Activated T-helper 2 cell treated with anti-CD3 and anti-CD28 coated beads, Interferon-gamma antibody, Interleukin-2, Interleukin-4, amounts not matched to agents 10 μg/mL and 5 μg/mL and 100 μg/mL, durations not matched to agents 14 hours and 24 hours and 36 hours (primary cell): ENCODE measurements around the gene RAB6C. TPM values are rescaled to one million over a fixed set of nuclear protein-coding genes. Genes with fewer than 3 reads are reported as not detected.
"Not testable (repeated sequence)": the region's sequence is repeated elsewhere in the genome, so short reads cannot be mapped to it uniquely, and the experiment has no call there.

Experiments
- DNase-seq: peaks from one replicate; pipeline ENCODE4 v3.0.0; 2021; ENCODE audit warnings: low spot score
- H3K27ac Mint-ChIP-seq: one replicate; pipeline ENCODE4 v1.8.0; 2021; ENCODE audit warnings: mixed read lengths
- H3K27me3 Mint-ChIP-seq: one replicate; pipeline ENCODE4 v1.8.0; 2021; ENCODE audit warnings: low read depth, mixed read lengths
- H3K36me3 Mint-ChIP-seq: one replicate; pipeline ENCODE4 v1.8.0; 2021; ENCODE audit warnings: low read depth, mixed read lengths
- H3K4me1 Mint-ChIP-seq: one replicate; pipeline ENCODE4 v1.8.0; 2021; ENCODE audit warnings: low read depth, mixed read lengths
- H3K4me3 Mint-ChIP-seq: one replicate; pipeline ENCODE4 v1.8.0; 2021; ENCODE audit warnings: low read depth, mild to moderate bottlenecking, moderate library complexity, mixed read lengths
- H3K9me3 Mint-ChIP-seq: one replicate; pipeline ENCODE4 v1.8.0; 2021; ENCODE audit warnings: mixed read lengths
- intact Hi-C: fragments of 100-400 bp; cut with micrococcal nuclease; formaldehyde crosslinking; loops from one replicate; pipeline ENCODE4 v1.15.1; 2023
- total RNA-seq: library from RNA; stranded (reverse); gene quantifications from 2 replicates; pipeline ENCODE4 v1.2.3, GENCODE V29; 2022

RAB6C gene
- total RNA-seq, 1 donor from 2014 or later = not detected

- DNase-seq, H3K9me3 Mint-ChIP-seq, H3K27me3 Mint-ChIP-seq, H3K4me1 Mint-ChIP-seq, H3K4me3 Mint-ChIP-seq, H3K36me3 Mint-ChIP-seq, intact Hi-C loops, H3K27ac Mint-ChIP-seq: not testable (repeated sequence)
These were observed 10.9 kb upstream of the RAB6C start for GRCh38 chr2:129968605-129969004.

GRCh38 chr2:129975016-129975774 is 4.3 kb upstream of the RAB6C start:
- H3K27me3 Mint-ChIP-seq = peaks cover 20% of the 10 kb centered on the region
- no peak overlapping the region for H3K27ac Mint-ChIP-seq
- H3K4me3 Mint-ChIP-seq = no peak overlapping the region
- no peaks in the 10 kb centered on the region for H3K36me3 Mint-ChIP-seq
- peaks cover 7% of the 10 kb centered on the region for H3K4me1 Mint-ChIP-seq
- intact Hi-C loops = no loop called here
- DNase-seq = no peak
- peaks cover 1% of the 10 kb centered on the region for H3K9me3 Mint-ChIP-seq

GRCh38 chr2:129976969-129977368 is 2.5 kb upstream of the RAB6C start:
- H3K27ac Mint-ChIP-seq, intact Hi-C loops, H3K36me3 Mint-ChIP-seq, H3K4me3 Mint-ChIP-seq, DNase-seq, H3K9me3 Mint-ChIP-seq: not testable (repeated sequence)
- Mint-ChIP-seq H3K27me3 (peaks cover 28% of the 10 kb centered on the region), H3K4me1 (peaks cover 13% of the 10 kb centered on the region)

GRCh38 chr2:129977986-129978385 is 1.5 kb upstream of the RAB6C start:
- no peak overlapping the region for H3K27ac Mint-ChIP-seq
- H3K36me3 Mint-ChIP-seq = no peaks in the 10 kb centered on the region
- H3K9me3 Mint-ChIP-seq = peaks cover 4% of the 10 kb centered on the region
- H3K4me3 Mint-ChIP-seq = no peak overlapping the region
- H3K27me3 Mint-ChIP-seq = peaks cover 31% of the 10 kb centered on the region
- intact Hi-C loops = no loop called here
- DNase-seq = no peak
- H3K4me1 Mint-ChIP-seq = peaks cover 13% of the 10 kb centered on the region

GRCh38 chr2:129980246-129980645 is 780 bp downstream of the RAB6C start:
- DNase-seq, intact Hi-C loops, H3K27ac Mint-ChIP-seq, H3K36me3 Mint-ChIP-seq, H3K9me3 Mint-ChIP-seq: not testable (repeated sequence)
- H3K4me3 Mint-ChIP-seq = peak overlapping the region; percentile 43
- H3K27me3 Mint-ChIP-seq = peaks cover 29% of the 10 kb centered on the region
- peaks cover 13% of the 10 kb centered on the region for H3K4me1 Mint-ChIP-seq

- H3K36me3 Mint-ChIP-seq, H3K9me3 Mint-ChIP-seq, intact Hi-C loops, DNase-seq, H3K27ac Mint-ChIP-seq, H3K4me3 Mint-ChIP-seq: not testable (repeated sequence)
- H3K4me1 Mint-ChIP-seq = peaks cover 13% of the 10 kb centered on the region
- peaks cover 30% of the 10 kb centered on the region for H3K27me3 Mint-ChIP-seq
These were observed 2.2 kb downstream of the RAB6C start for GRCh38 chr2:129981689-129982088.

- Mint-ChIP-seq H3K4me3 (no peak overlapping the region), H3K9me3 (peaks cover 4% of the 10 kb centered on the region), H3K27me3 (peaks cover 20% of the 10 kb centered on the region), H3K27ac (no peak overlapping the region), H3K4me1 (peaks cover 8% of the 10 kb centered on the region), H3K36me3 (no peaks in the 10 kb centered on the region)
- intact Hi-C loops = no loop called here
- DNase-seq = no peak
These were observed 5.0 kb downstream of the RAB6C start for GRCh38 chr2:129984426-129984825.

GRCh38 chr2:129992415-129993006 is 13.0 kb downstream of the RAB6C start:
- H3K4me1 Mint-ChIP-seq, H3K9me3 Mint-ChIP-seq, intact Hi-C loops, H3K27ac Mint-ChIP-seq, DNase-seq, H3K4me3 Mint-ChIP-seq, H3K36me3 Mint-ChIP-seq: not testable (repeated sequence)
- H3K27me3 Mint-ChIP-seq = peaks cover 33% of the 10 kb centered on the region

GRCh38 chr2:129993151-129993550 is 13.7 kb downstream of the RAB6C start:
- H3K4me3 Mint-ChIP-seq, DNase-seq, H3K27ac Mint-ChIP-seq, H3K36me3 Mint-ChIP-seq, H3K9me3 Mint-ChIP-seq, intact Hi-C loops, H3K4me1 Mint-ChIP-seq: not testable (repeated sequence)
- H3K27me3 Mint-ChIP-seq = peaks cover 30% of the 10 kb centered on the region

GRCh38 chr2:129996657-129997237 is 17.3 kb downstream of the RAB6C start:
- H3K27me3 Mint-ChIP-seq = peaks cover 14% of the 10 kb centered on the region
- DNase-seq, H3K9me3 Mint-ChIP-seq, H3K36me3 Mint-ChIP-seq, H3K4me1 Mint-ChIP-seq, H3K4me3 Mint-ChIP-seq, H3K27ac Mint-ChIP-seq, intact Hi-C loops: not testable (repeated sequence)

GRCh38 chr2:129998771-129999170 is 19.3 kb downstream of the RAB6C start:
- H3K27ac Mint-ChIP-seq, H3K9me3 Mint-ChIP-seq, H3K4me3 Mint-ChIP-seq, H3K36me3 Mint-ChIP-seq, H3K27me3 Mint-ChIP-seq, intact Hi-C loops, DNase-seq, H3K4me1 Mint-ChIP-seq: not testable (repeated sequence)

- H3K4me3 Mint-ChIP-seq, DNase-seq, H3K4me1 Mint-ChIP-seq, H3K36me3 Mint-ChIP-seq, H3K9me3 Mint-ChIP-seq, intact Hi-C loops, H3K27ac Mint-ChIP-seq: not testable (repeated sequence)
- H3K27me3 Mint-ChIP-seq = peaks cover 28% of the 10 kb centered on the region
These were observed 26.4 kb downstream of the RAB6C start for GRCh38 chr2:130005862-130006261.

- H3K4me3 Mint-ChIP-seq, intact Hi-C loops, H3K36me3 Mint-ChIP-seq, DNase-seq, H3K4me1 Mint-ChIP-seq, H3K9me3 Mint-ChIP-seq, H3K27me3 Mint-ChIP-seq, H3K27ac Mint-ChIP-seq: not testable (repeated sequence)
These were observed 37.2 kb downstream of the RAB6C start for GRCh38 chr2:130016701-130017100.
